Measurements from ENCODE around the gene ZNF575.

DNA sequence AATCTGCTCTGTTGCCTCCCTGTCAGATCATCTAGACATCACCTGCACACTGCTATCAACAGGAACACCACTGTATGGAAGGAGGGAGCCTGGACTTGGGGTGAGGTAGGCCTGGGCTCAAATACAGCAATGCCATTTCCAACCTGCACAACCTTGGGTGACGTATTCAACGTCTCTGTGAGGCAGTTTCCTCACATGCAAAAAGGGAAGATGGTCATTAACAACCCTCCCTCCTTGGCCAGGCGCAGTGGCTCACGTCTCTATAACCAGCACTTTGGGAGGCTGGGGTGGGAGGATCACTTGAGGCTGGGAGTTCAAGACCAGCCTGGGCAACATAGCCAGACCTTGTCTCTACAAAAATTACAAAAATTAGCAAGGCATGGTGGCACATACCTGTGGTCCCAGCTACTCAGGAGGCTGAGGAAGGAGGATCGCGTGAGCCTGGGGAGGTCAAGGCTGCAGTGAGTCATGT lies 29.3 kb downstream of the ZNF575 start:
- TF ChIP-seq POLR2AphosphoS5 (IDR thresholded peaks at IDR 0.05), result no peak
- no peak for TF ChIP-seq MXI1 (conservative IDR thresholded peaks at IDR 0.05; ENCODE audit: poor library complexity, severe bottlenecking)
- TF ChIP-seq, protein P1, sequence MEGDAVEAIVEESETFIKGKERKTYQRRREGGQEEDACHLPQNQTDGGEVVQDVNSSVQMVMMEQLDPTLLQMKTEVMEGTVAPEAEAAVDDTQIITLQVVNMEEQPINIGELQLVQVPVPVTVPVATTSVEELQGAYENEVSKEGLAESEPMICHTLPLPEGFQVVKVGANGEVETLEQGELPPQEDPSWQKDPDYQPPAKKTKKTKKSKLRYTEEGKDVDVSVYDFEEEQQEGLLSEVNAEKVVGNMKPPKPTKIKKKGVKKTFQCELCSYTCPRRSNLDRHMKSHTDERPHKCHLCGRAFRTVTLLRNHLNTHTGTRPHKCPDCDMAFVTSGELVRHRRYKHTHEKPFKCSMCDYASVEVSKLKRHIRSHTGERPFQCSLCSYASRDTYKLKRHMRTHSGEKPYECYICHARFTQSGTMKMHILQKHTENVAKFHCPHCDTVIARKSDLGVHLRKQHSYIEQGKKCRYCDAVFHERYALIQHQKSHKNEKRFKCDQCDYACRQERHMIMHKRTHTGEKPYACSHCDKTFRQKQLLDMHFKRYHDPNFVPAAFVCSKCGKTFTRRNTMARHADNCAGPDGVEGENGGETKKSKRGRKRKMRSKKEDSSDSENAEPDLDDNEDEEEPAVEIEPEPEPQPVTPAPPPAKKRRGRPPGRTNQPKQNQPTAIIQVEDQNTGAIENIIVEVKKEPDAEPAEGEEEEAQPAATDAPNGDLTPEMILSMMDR (IDR thresholded peaks at IDR 0.05; ENCODE audit: poor library complexity, severe bottlenecking), result no peak
- no peak for TF ChIP-seq RAD21 (conservative IDR thresholded peaks at IDR 0.05)
- no peak for TF ChIP-seq SMC3 (conservative IDR thresholded peaks at IDR 0.05; ENCODE audit: poor library complexity)
- TF ChIP-seq TAF1 (IDR thresholded peaks at IDR 0.05; ENCODE audit: low read depth), result no peak
- no peak for TF ChIP-seq REST (IDR thresholded peaks at IDR 0.05; ENCODE audit: borderline replicate concordance)
- TF ChIP-seq EZH2 (IDR thresholded peaks at IDR 0.05; ENCODE audit: borderline replicate concordance, insufficient read depth, low read length, poor library complexity, severe bottlenecking), result no peak
